ENCODE data around the gene HSPA1A. TPM values are rescaled to one million over a fixed set of nuclear protein-coding genes. Genes with fewer than 3 reads are reported as not detected.

The HSPA1A gene
- total and polyA plus RNA-seq, 3 donors from 2014 or later: 90.4 to 151 (median 113) TPM

- 0 to 1% methylated on average over 38 to 44 of the region's 44 CpGs for WGBS, 2 donors
- H3K9me3 ChIP-seq: no peaks in the 10 kb centered on the region
- TF ChIP-seq POLR2A (IDR thresholded peaks at IDR 0.05) (no peak), CTCF (IDR thresholded peaks at IDR 0.05) (no peak)
- DNase-seq: no peak
- H3K27me3 ChIP-seq: no peaks in the 10 kb centered on the region
- peak overlapping the region; percentile 71 to 97 for H3K27ac ChIP-seq
- H3K4me1 ChIP-seq: peaks cover 13% of the 10 kb centered on the region
- intact Hi-C loops (cut with DNase I; ENCODE audit: low total_unique reads): no loop called here
- peak overlapping the region; percentile 91 to 98 for H3K4me3 ChIP-seq
- H3K36me3 ChIP-seq (ENCODE audit: low read depth, missing control alignments): no peaks in the 10 kb centered on the region
These were observed 20.3 kb upstream of the HSPA1A start for GRCh38 chr6:31794866-31795615.

- H3K4me3 ChIP-seq: peak within 1 kb of the TSS; percentile 91 to 98
- TF ChIP-seq CTCF (IDR thresholded peaks at IDR 0.05): peak; percentile 76 to 95 (median 91)
- TF ChIP-seq POLR2A (IDR thresholded peaks at IDR 0.05): no peak
- H3K4me1 ChIP-seq: peaks cover 13% of the 10 kb centered on the region
- intact Hi-C loops (cut with DNase I; ENCODE audit: low total_unique reads): no loop called here
- no peaks in the 10 kb centered on the region for H3K9me3 ChIP-seq
- peak within 1 kb of the TSS; percentile 71 to 97 for H3K27ac ChIP-seq
- no peaks in the 10 kb centered on the region for H3K27me3 ChIP-seq
- peak; percentile 88 for DNase-seq
- 0 to 20% methylated on average over 1 to 51 of the region's 75 CpGs for WGBS, 2 donors
- no peaks in the 10 kb centered on the region for H3K36me3 ChIP-seq (ENCODE audit: low read depth, missing control alignments)
These were observed 19.6 kb upstream of the HSPA1A start, which contains the start of gene VARS1 for GRCh38 chr6:31795616-31796298. TSS of gene VARS1 (minus strand) at chr6:31795752. CDS start at chr6:31795217, 535 bp downstream.

GRCh38 chr6:31796993-31797385, 18.4 kb upstream of the HSPA1A start:
- no peak for DNase-seq
- Histone ChIP-seq H3K27ac (no peak overlapping the region), H3K9me3 (no peaks in the 10 kb centered on the region), H3K36me3 (ENCODE audit: low read depth, missing control alignments) (no peaks in the 10 kb centered on the region), H3K4me1 (peaks cover 13% of the 10 kb centered on the region), H3K4me3 (no peak overlapping the region), H3K27me3 (no peaks in the 10 kb centered on the region)
- intact Hi-C loops (cut with DNase I; ENCODE audit: low total_unique reads): no loop called here
- TF ChIP-seq CTCF (IDR thresholded peaks at IDR 0.05): no peak
- TF ChIP-seq POLR2A (IDR thresholded peaks at IDR 0.05): no peak
- 64 to 82% methylated on average over 2 of the region's 2 CpGs for WGBS, 2 donors

- no peak for DNase-seq
- H3K27ac ChIP-seq: no peak overlapping the region
- H3K9me3 ChIP-seq: no peaks in the 10 kb centered on the region
- WGBS, 2 donors: 53 to 58% methylated on average over 5 of the region's 5 CpGs
- TF ChIP-seq CTCF (IDR thresholded peaks at IDR 0.05) (no peak), POLR2A (IDR thresholded peaks at IDR 0.05) (no peak)
- H3K4me1 ChIP-seq: peaks cover 13% of the 10 kb centered on the region
- H3K4me3 ChIP-seq: no peak overlapping the region
- H3K27me3 ChIP-seq: no peaks in the 10 kb centered on the region
- intact Hi-C loops (cut with DNase I; ENCODE audit: low total_unique reads): no loop called here
- H3K36me3 ChIP-seq (ENCODE audit: low read depth, missing control alignments): no peaks in the 10 kb centered on the region
These were observed 17.8 kb upstream of the HSPA1A start for GRCh38 chr6:31797588-31797987.

Measured in testis (tissue), 3 donors.